Uterus (tissue), 2 donors: ENCODE data around the gene PRR19.

ENCODE experiments used
- CTCF ChIP-seq, 4 experiments: fragments of 200-600 bp in 2 of 4; fragments of 450-650 bp in 2 of 4; sonication (generic) in 2 of 4; IDR thresholded peaks; one replicate each; pipeline ENCODE4 v1.5.1; 2016 to 2019; ENCODE audit warnings: antibody characterized with exemption in 4 of 4, mild to moderate bottlenecking in 2 of 4, moderate library complexity in 1 of 4
- POLR2A ChIP-seq, 2 donors: fragments of 450-650 bp; IDR thresholded peaks; one replicate each; pipeline ENCODE4 v1.6.1; 2016; ENCODE audit warnings: antibody characterized with exemption in 2 of 2, mild to moderate bottlenecking in 1 of 2, moderate library complexity in 1 of 2

GRCh38 chr19:42272535-42272897, 29.4 kb upstream of the PRR19 start:
- TF ChIP-seq POLR2A (IDR thresholded peaks at IDR 0.05) = no peak
- TF ChIP-seq CTCF (IDR thresholded peaks at IDR 0.05) = no peak
